IMR-90 (cell line): ENCODE data around the gene TRIO. TPM values are rescaled to one million over a fixed set of nuclear protein-coding genes. Genes with fewer than 3 reads are reported as not detected.

ENCODE experiments used
- ATAC-seq: fragments of 200-7000 bp; cut with Tn5 transposase; 2 replicates; pipeline ENCODE4 v1.9.1; 2020; ENCODE audit warnings: low read depth, mild to moderate bottlenecking, moderate library complexity
- BruUV-seq: library from RNA; stranded (reverse); fragments of 400-500 nt; replicated peaks from 2 replicates; lab custom pipeline; 2021; lab: Mats Ljungman, UMichigan
- CTCF ChIA-PET: fragments of 300-600 bp; formaldehyde crosslinking; extraction: SDS; loops from one replicate; lab custom pipeline; 2021; ENCODE audit warnings: antibody characterized with exemption; lab: Yijun Ruan, JAX
- POLR2A ChIA-PET: fragments of 300-600 bp; sonication (Branson Sonifier 250); formaldehyde crosslinking; loops from one replicate; lab custom pipeline; 2022; ENCODE audit warnings: antibody characterized with exemption; ENCODE audit not compliant: unreplicated experiment; lab: Charles Lee
- DNase-seq: peaks from one replicate; pipeline ENCODE4 v3.0.0; 2013
- H2AFZ ChIP-seq: replicated peaks from 2 replicates; pipeline ENCODE3; 2013; ENCODE audit warnings: low read length, mild to moderate bottlenecking; ENCODE audit not compliant: poor library complexity
- H2AK5ac ChIP-seq: 2 replicates; pipeline ENCODE4 v1.6.1; 2013; ENCODE audit warnings: low read depth, low read length, inconsistent platforms
- H2AK9ac ChIP-seq: replicated peaks from 2 replicates; pipeline ENCODE3; 2013; ENCODE audit warnings: mild to moderate bottlenecking, low read depth, low read length, moderate library complexity; ENCODE audit not compliant: poor library complexity
- H2BK120ac ChIP-seq: 2 replicates; pipeline ENCODE4 v1.6.1; 2013; ENCODE audit warnings: low read depth, low read length, inconsistent platforms
- H2BK15ac ChIP-seq: 3 replicates; pipeline ENCODE4 v1.6.1; 2013; ENCODE audit warnings: low read depth, low read length, inconsistent platforms
- H2BK20ac ChIP-seq: 2 replicates; pipeline ENCODE4 v1.6.1; 2013; ENCODE audit warnings: low read depth, mild to moderate bottlenecking, inconsistent platforms, low read length, moderate library complexity
- H2BK5ac ChIP-seq: 2 replicates; pipeline ENCODE4 v1.6.1; 2013; ENCODE audit warnings: mild to moderate bottlenecking, low read depth, low read length, inconsistent platforms; ENCODE audit not compliant: poor library complexity, severe bottlenecking
- H3K14ac ChIP-seq: replicated peaks from 2 replicates; pipeline ENCODE4 v1.6.1; 2013; ENCODE audit warnings: low read depth, low read length, inconsistent platforms
- H3K18ac ChIP-seq: 2 replicates; pipeline ENCODE4 v1.6.1; 2013; ENCODE audit warnings: low read depth, low read length, control low read depth
- H3K23ac ChIP-seq: 2 replicates; pipeline ENCODE4 v1.6.1; 2013; ENCODE audit warnings: low read depth, low read length, inconsistent platforms
- H3K27ac ChIP-seq: 2 replicates; pipeline ENCODE4 v1.5.1; 2013; ENCODE audit warnings: mild to moderate bottlenecking, control low read depth, low read length; ENCODE audit not compliant: insufficient read depth
- H3K27me3 ChIP-seq: 2 replicates; pipeline ENCODE4 v1.6.1; 2013; ENCODE audit warnings: low read length; ENCODE audit not compliant: control insufficient read depth, insufficient read depth
- H3K36me3 ChIP-seq: 2 replicates; pipeline ENCODE4 v1.6.1; 2013; ENCODE audit warnings: low read length, mixed read lengths; ENCODE audit not compliant: control insufficient read depth, insufficient read depth
- H3K4ac ChIP-seq: 2 replicates; pipeline ENCODE4 v1.6.1; 2013; ENCODE audit warnings: low read depth, low read length, inconsistent platforms
- H3K4me1 ChIP-seq: 2 replicates; pipeline ENCODE4 v1.6.1; 2013; ENCODE audit warnings: low read length, mixed read lengths; ENCODE audit not compliant: control insufficient read depth, insufficient read depth
- H3K4me2 ChIP-seq: 2 replicates; pipeline ENCODE4 v1.6.1; 2013; ENCODE audit warnings: low read depth, mild to moderate bottlenecking, control low read depth, low read length, moderate library complexity
- H3K4me3 ChIP-seq: 2 replicates; pipeline ENCODE4 v1.5.1; 2013; ENCODE audit warnings: low read depth, mild to moderate bottlenecking, control low read depth, low read length, moderate library complexity; ENCODE audit not compliant: insufficient read depth
- H3K56ac ChIP-seq: 2 replicates; pipeline ENCODE4 v1.6.1; 2013; ENCODE audit warnings: low read length, inconsistent platforms; ENCODE audit not compliant: insufficient read depth; ENCODE audit errors: extremely low read depth
- H3K79me1 ChIP-seq, 2 experiments: 2 replicates each; pipeline ENCODE4 v1.6.1; 2013; ENCODE audit warnings: low read length in 2 of 2, inconsistent platforms in 1 of 2, low read depth in 1 of 2
- H3K9ac ChIP-seq: 2 replicates; pipeline ENCODE4 v1.6.1; 2013; ENCODE audit warnings: low read depth, low read length, control low read depth
- H3K9me1 ChIP-seq: 2 replicates; pipeline ENCODE4 v1.6.1; 2013; ENCODE audit warnings: low read length, inconsistent platforms; ENCODE audit not compliant: insufficient read depth
- H3K9me3 ChIP-seq: 2 replicates; pipeline ENCODE4 v1.6.1; 2013; ENCODE audit warnings: low read length; ENCODE audit not compliant: control insufficient read depth, insufficient read depth
- H4K20me1 ChIP-seq: 2 replicates; pipeline ENCODE4 v1.6.1; 2013; ENCODE audit warnings: low read length, inconsistent platforms; ENCODE audit not compliant: insufficient read depth
- H4K5ac ChIP-seq: 2 replicates; pipeline ENCODE4 v1.6.1; 2013; ENCODE audit warnings: mild to moderate bottlenecking, low read depth, low read length, control low read depth
- H4K8ac ChIP-seq, 2 experiments: 2 replicates each; pipeline ENCODE4 v1.6.1; 2013; ENCODE audit warnings: low read depth in 2 of 2, low read length in 2 of 2, control low read depth in 1 of 2, inconsistent platforms in 1 of 2
- H4K91ac ChIP-seq: 2 replicates; pipeline ENCODE4 v1.6.1; 2013; ENCODE audit warnings: low read depth, low read length, inconsistent platforms; ENCODE audit not compliant: insufficient read depth
- BHLHE40 ChIP-seq: fragments of 150-350 bp; IDR thresholded peaks from 2 replicates; pipeline ENCODE4 v1.6.1; 2016; ENCODE audit warnings: mild to moderate bottlenecking, low read depth, low read length
- MAZ ChIP-seq: IDR thresholded peaks from 2 replicates; pipeline ENCODE4 v1.6.1; 2012; ENCODE audit warnings: low read depth, mild to moderate bottlenecking, low read length, improper control_type of control experiment, moderate library complexity, borderline replicate concordance
- WGBS, 2 experiments: methylation state at CpG; one replicate each; pipeline versions ENCODE4 v1.1.5 to v1.1.7; 2013; ENCODE audit warnings: missing lambda C conversion rate in 2 of 2; ENCODE audit not compliant: insufficient read length in 1 of 2; ENCODE audit errors: extremely low coverage in 2 of 2; 5-methylcytosine and 5-hydroxymethylcytosine counted together
- dilution Hi-C: fragments of 300-500 bp; cut with HindIII; formaldehyde crosslinking; loops from one replicate; pipeline ENCODE4 v1.14.3; 2018; ENCODE audit warnings: low sequenced_read_pairs; ENCODE audit not compliant: unreplicated experiment
- in situ Hi-C: fragments of 300-500 bp; cut with MboI; formaldehyde crosslinking; loops from 3 replicates; pipeline ENCODE4 v1.14.3; 2019; ENCODE audit warnings: low sequenced_read_pairs, inconsistent platforms, mixed read lengths
- intact Hi-C: fragments of 100-400 bp; cut with micrococcal nuclease; formaldehyde crosslinking; loops from 2 replicates; pipeline ENCODE4 v1.10.0; 2022
- polyA plus RNA-seq, 3 experiments: library from polyadenylated mRNA; depleted of rRNA; stranded (reverse); fragments of >200 nt; gene quantifications; 2 replicates each; pipeline ENCODE4 v1.2.3, GENCODE V29; 2012; ENCODE audit warnings: low replicate concordance in 1 of 3
- total RNA-seq: library from RNA; depleted of rRNA; stranded (reverse); fragments of >200 nt; gene quantifications from 2 replicates; pipeline ENCODE4 v1.2.3, GENCODE V29; 2012

TRIO gene
- total and polyA plus RNA-seq, 2 of the 4 experiments (the other 2 are of a cell fraction) = 206 to 522 TPM

GRCh38 chr5:14369780-14370179 lies 226.6 kb downstream of the TRIO start:
- no peak overlapping the region for H4K8ac ChIP-seq
- no peak overlapping the region for H3K4me3 ChIP-seq
- H4K91ac ChIP-seq = no peak overlapping the region
- H3K9me1 ChIP-seq = 0 out of 2 replicates have a peak, but pooled peaks cover 5% of the 10 kb centered on the region
- H3K23ac ChIP-seq = no peak overlapping the region
- no peak overlapping the region for H3K56ac ChIP-seq
- H3K4ac ChIP-seq = no peak overlapping the region
- H4K5ac ChIP-seq = no peak overlapping the region
- H2BK20ac ChIP-seq = no peak overlapping the region
- H3K27me3 ChIP-seq = no peaks in the 10 kb centered on the region
- in situ Hi-C loops = no loop called here
- dilution Hi-C loops = no loop called here
- no peak for DNase-seq
- no peak overlapping the region for H2AFZ ChIP-seq
- no peak overlapping the region for H3K18ac ChIP-seq
- H2BK5ac ChIP-seq = no peak overlapping the region
- H3K14ac ChIP-seq = no peak overlapping the region
- no peaks in the 10 kb centered on the region for H3K9me3 ChIP-seq
- WGBS, 2 experiments = no CpG with 5 or more reads among the region's 6 CpGs
- ChIA-PET CTCF (no interaction called here), POLR2A (no interaction called here)
- H2BK15ac ChIP-seq = no peak overlapping the region
- ATAC-seq = no peak
- peaks cover 74% of the 10 kb centered on the region for H3K36me3 ChIP-seq
- TF ChIP-seq MAZ (no peak), BHLHE40 (no peak)
- peaks cover 4% of the 10 kb centered on the region; the same call in 1 of the 2 replicates for H3K4me1 ChIP-seq
- peaks cover 78% of the 10 kb centered on the region for H4K20me1 ChIP-seq
- no peak overlapping the region for H3K27ac ChIP-seq
- intact Hi-C loops = no loop called here
- no peak overlapping the region for H2AK5ac ChIP-seq
- H3K4me2 ChIP-seq = no peak overlapping the region
- peaks cover 71 to 78% of the 10 kb centered on the region in 2 experiments for H3K79me1 ChIP-seq
- no peak overlapping the region for H2AK9ac ChIP-seq
- H2BK120ac ChIP-seq = no peak overlapping the region
- no TSS peak for BruUV-seq
- no peak overlapping the region for H3K9ac ChIP-seq
